WTC11 (cell line): ENCODE data around the gene SCARB2. TPM values are rescaled to one million over a fixed set of nuclear protein-coding genes. Genes with fewer than 3 reads are reported as not detected.

Source experiments
- ATAC-seq: fragments of 200-7000 bp; cut with Tn5 transposase; 2 replicates; pipeline ENCODE4 v1.10.0; 2021; ENCODE audit warnings: mild to moderate bottlenecking, moderate library complexity
- CTCF ChIA-PET: fragments of 300-600 bp; sonication (Branson Sonifier 250); formaldehyde crosslinking; loops from one replicate; lab custom pipeline; 2021; ENCODE audit warnings: antibody characterized with exemption; lab: Charles Lee
- POLR2A ChIA-PET: fragments of 350-600 bp; sonication (Branson Sonifier 250); formaldehyde crosslinking; loops from one replicate; lab custom pipeline; 2021; ENCODE audit warnings: antibody characterized with exemption; lab: Charles Lee
- DNase-seq: peaks from one replicate; pipeline ENCODE4 v3.0.0; 2021; ENCODE audit warnings: low spot score
- H3K27ac Mint-ChIP-seq: 2 replicates; pipeline ENCODE4 v1.8.0; 2021; ENCODE audit warnings: mixed read lengths
- H3K27me3 Mint-ChIP-seq: 2 replicates; pipeline ENCODE4 v1.8.0; 2021; ENCODE audit warnings: low read depth, mild to moderate bottlenecking, moderate library complexity, mixed read lengths
- H3K36me3 Mint-ChIP-seq: 2 replicates; pipeline ENCODE4 v1.8.0; 2021; ENCODE audit warnings: mixed read lengths
- H3K4me1 Mint-ChIP-seq: 2 replicates; pipeline ENCODE4 v1.8.0; 2022; ENCODE audit warnings: mixed read lengths
- H3K4me3 Mint-ChIP-seq: 2 replicates; pipeline ENCODE4 v1.8.0; 2021; ENCODE audit warnings: mild to moderate bottlenecking, moderate library complexity, mixed read lengths
- H3K9me3 Mint-ChIP-seq: 2 replicates; pipeline ENCODE4 v1.8.0; 2021; ENCODE audit warnings: mixed read lengths
- E2F5 ChIP-seq: sonication (generic); formaldehyde crosslinking; IDR thresholded peaks from 2 replicates; pipeline ENCODE4 v1.8.1; 2022; ENCODE audit warnings: mild to moderate bottlenecking, moderate library complexity, missing genetic modification reagents
- ELF4 ChIP-seq: sonication (generic); formaldehyde crosslinking; IDR thresholded peaks from 2 replicates; pipeline ENCODE4 v1.8.1; 2022; ENCODE audit warnings: low read depth, mild to moderate bottlenecking, moderate library complexity, missing genetic modification reagents
- GRHL2 ChIP-seq: fragments of 250-450 bp; sonication (Bioruptor Pico); IDR thresholded peaks from 2 replicates; pipeline ENCODE4 v1.8.0; 2022; ENCODE audit warnings: mild to moderate bottlenecking, moderate library complexity; ENCODE audit not compliant: insufficient replicate concordance, severe bottlenecking
- KAT7 ChIP-seq: sonication (generic); formaldehyde crosslinking; IDR thresholded peaks from 2 replicates; pipeline ENCODE4 v1.8.1; 2023; ENCODE audit warnings: missing genetic modification reagents, mild to moderate bottlenecking, borderline replicate concordance
- MYBL2 ChIP-seq: sonication (generic); formaldehyde crosslinking; IDR thresholded peaks from 2 replicates; pipeline ENCODE4 v1.8.1; 2023; ENCODE audit warnings: mild to moderate bottlenecking, moderate library complexity, missing genetic modification reagents
- NR3C1 ChIP-seq: sonication (generic); formaldehyde crosslinking; conservative IDR thresholded peaks from 2 replicates; pipeline ENCODE4 v1.8.1; 2023; ENCODE audit warnings: low read depth, mild to moderate bottlenecking, missing genetic modification reagents
- OVOL2 ChIP-seq: fragments of 250-450 bp; sonication (Bioruptor Pico); IDR thresholded peaks from 2 replicates; pipeline ENCODE4 v1.9.0; 2021; ENCODE audit warnings: mild to moderate bottlenecking, borderline replicate concordance
- RELA ChIP-seq: sonication (generic); formaldehyde crosslinking; IDR thresholded peaks from 2 replicates; pipeline ENCODE4 v1.8.1; 2022; ENCODE audit warnings: missing genetic modification reagents, mild to moderate bottlenecking, borderline replicate concordance
- RORB ChIP-seq: fragments of 250-450 bp; sonication (Bioruptor Pico); IDR thresholded peaks from 2 replicates; pipeline ENCODE4 v1.9.0; 2021; ENCODE audit warnings: mild to moderate bottlenecking
- SMAD4 ChIP-seq: sonication (generic); formaldehyde crosslinking; IDR thresholded peaks from 2 replicates; pipeline ENCODE4 v1.8.0; 2022; ENCODE audit warnings: mild to moderate bottlenecking, missing genetic modification reagents
- TEAD1 ChIP-seq: sonication (generic); formaldehyde crosslinking; IDR thresholded peaks from 2 replicates; pipeline ENCODE4 v1.8.0; 2022; ENCODE audit warnings: mild to moderate bottlenecking, missing genetic modification reagents
- USF1 ChIP-seq: sonication (generic); formaldehyde crosslinking; IDR thresholded peaks from 2 replicates; pipeline ENCODE4 v1.8.0; 2022; ENCODE audit warnings: mild to moderate bottlenecking, missing genetic modification reagents
- ZBTB43 ChIP-seq: sonication (generic); formaldehyde crosslinking; IDR thresholded peaks from 2 replicates; pipeline ENCODE4 v1.8.1; 2023; ENCODE audit warnings: mild to moderate bottlenecking, missing genetic modification reagents
- ZNF219 ChIP-seq: sonication (generic); formaldehyde crosslinking; IDR thresholded peaks from 2 replicates; pipeline ENCODE4 v1.8.0; 2023; ENCODE audit warnings: missing genetic modification reagents, mild to moderate bottlenecking, borderline replicate concordance
- ZNF263 ChIP-seq: sonication (generic); formaldehyde crosslinking; IDR thresholded peaks from 2 replicates; pipeline ENCODE4 v1.8.1; 2022; ENCODE audit warnings: low read depth, mild to moderate bottlenecking, moderate library complexity, missing genetic modification reagents
- ZNF396 ChIP-seq: fragments of 250-450 bp; sonication (Bioruptor Pico); IDR thresholded peaks from 2 replicates; pipeline ENCODE4 v1.8.0; 2021; ENCODE audit warnings: mild to moderate bottlenecking, moderate library complexity, borderline replicate concordance
- ZNF423 ChIP-seq: fragments of 250-450 bp; sonication (Bioruptor Pico); IDR thresholded peaks from 2 replicates; pipeline ENCODE4 v2.1.2; 2022; ENCODE audit warnings: mild to moderate bottlenecking, moderate library complexity
- ZNF425 ChIP-seq: fragments of 250-450 bp; sonication (Bioruptor Pico); conservative IDR thresholded peaks from 2 replicates; pipeline ENCODE4 v1.9.0; 2021; ENCODE audit warnings: mild to moderate bottlenecking
- ZNF532 ChIP-seq: fragments of 250-450 bp; sonication (Bioruptor Pico); IDR thresholded peaks from 2 replicates; pipeline ENCODE4 v1.9.0; 2021; ENCODE audit warnings: mild to moderate bottlenecking, borderline replicate concordance
- ZNF671 ChIP-seq: fragments of 250-450 bp; sonication (Bioruptor Pico); IDR thresholded peaks from 2 replicates; pipeline ENCODE4 v1.8.0; 2021; ENCODE audit warnings: mild to moderate bottlenecking
- ZSCAN18 ChIP-seq: fragments of 250-450 bp; sonication (Bioruptor Pico); IDR thresholded peaks from 2 replicates; pipeline ENCODE4 v2.1.2; 2022; ENCODE audit warnings: mild to moderate bottlenecking, moderate library complexity
- total RNA-seq: library from RNA; stranded (reverse); gene quantifications from 3 replicates; pipeline ENCODE4 v1.2.3, GENCODE V29; 2021

The SCARB2 gene
- total RNA-seq, 1 experiment from 2014 or later: 38.0 TPM

GRCh38 chr4:76238701-76239100 lies 25.1 kb upstream of the SCARB2 start:
- TF ChIP-seq ZBTB43 (CRISPR knock-in tag): no peak
- no peak for TF ChIP-seq ZNF671 (CRISPR knock-in tag)
- no peak for TF ChIP-seq GRHL2 (CRISPR knock-in tag)
- no peak for TF ChIP-seq RELA (CRISPR knock-in tag)
- no peak for TF ChIP-seq USF1 (CRISPR knock-in tag)
- no peak for TF ChIP-seq MYBL2 (CRISPR knock-in tag)
- no peak for TF ChIP-seq OVOL2 (CRISPR knock-in tag)
- no peak for TF ChIP-seq ZSCAN18
- no peak for TF ChIP-seq ZNF219 (CRISPR knock-in tag)
- TF ChIP-seq ZNF425 (CRISPR knock-in tag): no peak
- ATAC-seq (no peak), DNase-seq (no peak)
- Mint-ChIP-seq H3K9me3 (peaks cover 25% of the 10 kb centered on the region), H3K27me3 (peaks cover 9% of the 10 kb centered on the region; the same call in 1 of the 2 replicates), H3K4me3 (no peak overlapping the region), H3K36me3 (peaks cover 4% of the 10 kb centered on the region; the same call in 1 of the 2 replicates), H3K4me1 (peaks cover 25% of the 10 kb centered on the region), H3K27ac (no peak overlapping the region)
- CTCF ChIA-PET: no interaction called here
- POLR2A ChIA-PET: no interaction called here

- POLR2A ChIA-PET: no interaction called here
- H3K36me3 Mint-ChIP-seq: peaks cover 4% of the 10 kb centered on the region; the same call in 1 of the 2 replicates
- DNase-seq (no peak), ATAC-seq (no peak)
- no peak overlapping the region for H3K4me3 Mint-ChIP-seq
- H3K27me3 Mint-ChIP-seq: peaks cover 9% of the 10 kb centered on the region; the same call in 1 of the 2 replicates
- H3K4me1 Mint-ChIP-seq: peaks cover 30% of the 10 kb centered on the region
- H3K9me3 Mint-ChIP-seq: peaks cover 25% of the 10 kb centered on the region
- CTCF ChIA-PET: no interaction called here
- no peak overlapping the region for H3K27ac Mint-ChIP-seq
- no peak for TF ChIP-seq RORB (CRISPR knock-in tag)
- TF ChIP-seq E2F5: no peak
- no peak for TF ChIP-seq ZNF263 (CRISPR knock-in tag)
- TF ChIP-seq TEAD1 (CRISPR knock-in tag): no peak
- no peak for TF ChIP-seq ELF4 (CRISPR knock-in tag)
- no peak for TF ChIP-seq SMAD4 (CRISPR knock-in tag)
- no peak for TF ChIP-seq ZNF396
- TF ChIP-seq KAT7: no peak
- TF ChIP-seq ZNF423: no peak
- TF ChIP-seq ZNF532 (CRISPR knock-in tag): no peak
- no peak for TF ChIP-seq NR3C1 (CRISPR knock-in tag)
These were observed 24.6 kb upstream of the SCARB2 start for GRCh38 chr4:76238236-76238635.
